DMS79 treated with DMSO at 0.1 percent for 48 hours (cell line): ENCODE results near the gene GAL3ST1.
A peak's percentile ranks its signal among the peaks of the same experiment; 100 is the strongest.
"Not testable (repeated sequence)": the region's sequence is repeated elsewhere in the genome, so short reads cannot be mapped to it uniquely, and the experiment has no call there.

Experiments
- DNase-seq: peaks from one replicate; lab custom pipeline; 2025; lab: John Stamatoyannopoulos, UW

GAL3ST1 gene

GRCh38 chr22:30564761-30565119 lies 9.7 kb downstream of the GAL3ST1 start:
- no peak for DNase-seq

DNA sequence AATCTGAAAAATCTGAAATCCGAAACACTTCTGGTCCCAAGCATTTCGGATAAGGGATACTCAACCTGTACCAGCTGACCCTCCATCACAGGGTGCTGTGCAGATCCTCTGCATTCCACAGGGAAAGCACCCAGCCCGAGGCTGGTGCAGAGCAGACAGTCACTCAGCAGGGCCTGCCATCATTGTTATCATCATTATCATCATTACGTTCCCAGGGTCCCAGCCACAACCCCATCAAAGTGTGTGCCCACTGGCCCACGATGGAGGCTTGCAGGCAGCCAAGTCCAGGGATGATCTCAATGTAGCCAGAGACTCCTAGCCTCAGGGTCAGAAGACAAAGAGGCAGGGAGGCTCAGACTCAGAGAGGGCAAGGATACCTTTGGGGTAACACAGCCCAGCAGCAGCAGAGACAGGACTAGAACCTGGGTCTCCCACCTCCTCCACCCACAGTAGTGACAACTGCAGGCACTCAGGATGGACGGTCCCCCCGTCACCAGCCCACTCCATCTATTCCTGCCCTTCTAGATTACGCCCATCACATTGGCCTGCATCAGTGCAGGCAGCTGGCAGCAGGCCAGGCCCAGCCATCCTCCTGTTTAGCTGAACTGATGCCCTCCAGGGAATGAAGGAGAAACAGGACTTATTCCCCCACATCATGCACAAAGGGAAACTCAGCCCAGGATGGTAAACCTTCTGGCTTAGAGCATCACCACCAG lies 10.3 kb downstream of the GAL3ST1 start:
- DNase-seq, result peak; percentile 1

DNA sequence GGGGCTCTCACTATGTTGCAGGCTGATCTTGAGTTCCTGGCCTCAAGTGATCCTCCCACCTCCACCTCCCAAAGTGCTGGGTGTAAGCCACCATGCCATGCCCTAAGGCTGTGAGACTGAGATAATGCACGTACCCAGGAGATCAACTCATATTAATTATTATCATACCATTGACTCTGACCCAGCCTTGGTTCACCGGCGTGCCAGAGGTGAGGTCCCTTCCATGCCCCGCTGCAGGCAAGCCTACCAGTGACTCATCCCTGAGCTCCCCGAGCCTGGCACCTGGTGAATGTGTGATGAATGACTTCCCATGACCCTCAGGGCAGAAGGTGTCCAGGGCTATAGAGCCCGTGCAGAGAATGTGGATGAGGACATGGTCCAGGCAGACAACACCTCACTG lies 12.1 kb downstream of the GAL3ST1 start:
- DNase-seq, result no peak

DNA sequence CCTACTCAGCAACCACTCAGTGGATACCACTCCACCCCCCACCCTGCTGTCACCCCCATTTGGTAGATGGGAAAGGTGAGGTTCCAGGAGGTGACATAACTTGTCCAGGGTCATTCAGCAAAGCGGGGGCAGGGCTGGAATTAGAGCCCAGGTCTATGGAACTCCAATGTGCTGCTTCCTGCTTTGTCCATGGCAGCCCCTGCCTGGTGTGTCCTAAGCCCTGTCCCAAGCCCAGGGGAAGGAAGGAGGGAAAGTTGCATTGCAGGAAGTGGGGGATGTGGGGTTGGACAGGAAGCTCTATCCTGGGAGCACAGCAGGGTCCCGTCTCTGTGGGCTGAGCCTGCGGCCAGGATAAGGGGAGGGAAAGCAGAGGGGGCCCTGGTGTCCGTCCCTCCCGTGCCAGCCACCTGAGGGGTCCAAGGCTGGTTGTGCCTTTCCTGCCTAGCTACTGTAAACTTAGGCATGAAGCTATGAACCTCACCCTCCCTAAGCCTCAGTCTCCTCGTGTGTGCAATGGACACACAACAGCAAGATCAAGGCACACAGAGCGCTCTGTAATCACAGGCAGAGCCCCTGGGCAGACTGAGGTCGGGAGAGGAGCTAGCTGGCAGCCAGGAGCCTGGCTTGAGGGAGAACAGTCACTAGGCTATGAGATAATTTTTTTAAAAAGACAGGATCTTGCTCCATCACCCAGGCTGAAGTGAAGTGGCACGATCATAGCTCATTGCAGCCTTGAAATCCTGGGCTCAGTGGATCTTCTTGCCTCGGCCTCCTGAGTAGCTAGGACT lies 12.9 kb downstream of the GAL3ST1 start:
- DNase-seq, result no peak

DNA sequence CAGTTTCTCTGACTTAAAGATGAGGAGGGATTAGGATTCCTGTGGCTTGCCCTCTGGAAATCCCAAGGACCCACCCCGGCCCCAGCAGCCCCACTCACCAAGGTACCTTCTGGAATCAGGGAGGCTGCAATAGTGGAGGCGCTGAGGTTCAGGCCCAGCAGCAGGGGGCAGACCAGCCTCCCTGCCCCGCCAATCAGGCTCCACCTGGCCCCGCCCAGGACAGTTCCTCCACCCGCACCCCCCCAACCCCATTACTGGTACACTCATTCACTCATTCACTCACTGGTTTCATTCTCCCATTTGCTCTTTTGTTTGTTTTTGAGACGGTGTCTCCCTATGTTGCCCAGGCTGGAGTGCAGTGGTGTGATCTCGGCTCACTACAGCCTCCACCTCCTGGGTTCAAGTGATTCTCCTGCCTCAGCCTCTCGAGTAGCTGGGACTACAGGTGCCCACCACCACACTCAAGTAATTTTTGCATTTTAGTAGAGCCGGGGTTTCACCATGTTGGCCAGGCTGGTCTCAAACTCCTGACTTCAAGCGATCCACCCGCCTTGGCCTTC lies 13.7 kb downstream of the GAL3ST1 start:
- not testable (repeated sequence) for DNase-seq

GRCh38 chr22:30559889-30560288 lies 14.6 kb downstream of the GAL3ST1 start:
- DNase-seq, result no peak

GRCh38 chr22:30557243-30557642 lies 17.2 kb downstream of the GAL3ST1 start:
- DNase-seq, result no peak

GRCh38 chr22:30556388-30556787 lies 18.1 kb downstream of the GAL3ST1 start:
- DNase-seq, result no peak

DNA sequence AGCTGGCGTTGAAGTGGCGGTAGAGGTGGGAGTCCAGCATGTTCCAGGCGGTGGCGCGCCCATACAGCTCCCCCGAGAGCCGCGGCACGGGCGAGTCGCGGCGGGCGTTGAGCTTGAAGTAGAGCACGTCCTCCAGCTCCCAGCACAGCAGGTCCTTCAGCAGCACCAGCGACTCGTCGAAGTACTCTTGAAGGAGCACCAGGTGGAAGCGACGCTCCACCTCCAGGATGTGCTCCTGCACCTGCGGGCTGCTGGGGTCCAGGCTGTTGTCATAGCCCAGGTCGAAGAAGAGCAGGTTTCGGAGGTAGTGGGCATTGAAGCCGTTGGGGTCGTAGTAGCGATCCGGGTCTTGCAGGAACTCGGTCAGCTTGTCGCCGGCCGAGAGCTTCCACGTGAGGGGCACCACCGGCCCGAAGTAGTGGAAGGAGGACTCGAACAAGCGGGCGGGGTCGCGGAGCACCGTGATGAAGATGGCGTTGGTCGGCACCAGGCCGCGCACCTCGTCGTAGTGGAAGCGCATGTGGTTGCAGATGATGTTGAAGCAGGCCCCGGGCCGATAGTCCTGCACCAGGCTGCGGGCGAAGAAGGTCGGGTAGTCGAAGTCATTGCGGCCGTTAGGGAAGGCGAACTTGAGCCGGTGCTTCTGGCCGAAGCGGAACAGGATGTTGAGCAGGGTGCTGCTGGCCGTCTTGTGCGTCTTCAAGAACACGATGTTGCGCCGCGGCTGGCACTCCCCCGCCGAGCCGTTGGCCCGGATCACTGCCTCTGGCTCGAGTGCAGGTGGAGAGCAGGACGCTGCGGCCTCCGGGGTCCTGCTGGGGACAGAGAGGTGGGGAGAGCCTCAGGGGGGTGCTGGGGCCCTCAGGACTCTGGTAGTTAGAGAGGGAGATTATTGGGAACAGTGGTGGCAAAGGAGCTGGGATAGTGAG lies 18.9 kb downstream of the GAL3ST1 start:
- no peak for DNase-seq

- no peak for DNase-seq
These were observed 20.5 kb downstream of the GAL3ST1 start for GRCh38 chr22:30553971-30554370.

GRCh38 chr22:30552719-30553118 lies 21.7 kb downstream of the GAL3ST1 start:
- DNase-seq, result no peak

GRCh38 chr22:30551813-30552212 lies 22.7 kb downstream of the GAL3ST1 start:
- DNase-seq, result not testable (repeated sequence)

DNA sequence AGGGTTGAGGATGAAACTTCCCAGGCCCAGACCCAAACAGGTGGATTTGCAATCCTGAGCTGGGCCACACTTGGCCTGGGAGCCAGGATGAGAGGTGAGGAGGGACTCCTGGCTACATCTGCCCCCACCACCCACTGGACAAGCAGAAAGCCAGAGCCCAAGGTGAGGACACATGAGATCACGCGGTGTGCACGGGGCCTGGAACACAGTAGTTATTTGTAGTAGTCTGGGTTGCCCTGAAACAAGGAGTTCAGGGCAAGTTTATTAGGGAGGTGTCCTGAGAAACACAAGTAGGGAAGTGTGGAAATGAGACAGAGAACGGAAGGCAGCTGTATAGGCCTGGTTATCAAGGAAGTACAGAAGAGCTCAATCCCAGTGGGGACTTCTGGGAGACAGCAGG lies 27.3 kb downstream of the GAL3ST1 start:
- no peak for DNase-seq

GRCh38 chr22:30546616-30547015 lies 27.8 kb downstream of the GAL3ST1 start, which contains the start of gene SEC14L6:
SEC14L6 (minus strand) TSS chr22:30546741; CDS start chr22:30546682, 59 bp downstream.
- no peak for DNase-seq

DNA sequence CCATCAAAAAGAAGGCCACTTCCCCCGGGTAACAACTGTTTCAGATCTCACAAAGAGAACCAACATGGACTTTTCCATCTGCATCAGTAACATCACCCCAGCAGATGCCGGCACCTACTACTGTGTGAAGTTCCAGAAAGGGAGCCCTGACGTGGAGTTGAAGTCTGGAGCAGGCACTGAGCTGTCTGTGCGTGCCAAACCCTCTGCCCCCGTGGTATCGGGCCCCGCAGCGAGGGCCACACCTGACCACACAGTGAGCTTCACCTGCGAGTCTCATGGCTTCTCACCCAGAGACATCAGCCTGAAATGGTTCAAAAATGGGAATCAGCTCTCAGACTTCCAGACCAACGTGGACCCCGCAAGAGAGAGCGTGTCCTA lies 31.7 kb downstream of the GAL3ST1 start:
- DNase-seq, result no peak

DNA sequence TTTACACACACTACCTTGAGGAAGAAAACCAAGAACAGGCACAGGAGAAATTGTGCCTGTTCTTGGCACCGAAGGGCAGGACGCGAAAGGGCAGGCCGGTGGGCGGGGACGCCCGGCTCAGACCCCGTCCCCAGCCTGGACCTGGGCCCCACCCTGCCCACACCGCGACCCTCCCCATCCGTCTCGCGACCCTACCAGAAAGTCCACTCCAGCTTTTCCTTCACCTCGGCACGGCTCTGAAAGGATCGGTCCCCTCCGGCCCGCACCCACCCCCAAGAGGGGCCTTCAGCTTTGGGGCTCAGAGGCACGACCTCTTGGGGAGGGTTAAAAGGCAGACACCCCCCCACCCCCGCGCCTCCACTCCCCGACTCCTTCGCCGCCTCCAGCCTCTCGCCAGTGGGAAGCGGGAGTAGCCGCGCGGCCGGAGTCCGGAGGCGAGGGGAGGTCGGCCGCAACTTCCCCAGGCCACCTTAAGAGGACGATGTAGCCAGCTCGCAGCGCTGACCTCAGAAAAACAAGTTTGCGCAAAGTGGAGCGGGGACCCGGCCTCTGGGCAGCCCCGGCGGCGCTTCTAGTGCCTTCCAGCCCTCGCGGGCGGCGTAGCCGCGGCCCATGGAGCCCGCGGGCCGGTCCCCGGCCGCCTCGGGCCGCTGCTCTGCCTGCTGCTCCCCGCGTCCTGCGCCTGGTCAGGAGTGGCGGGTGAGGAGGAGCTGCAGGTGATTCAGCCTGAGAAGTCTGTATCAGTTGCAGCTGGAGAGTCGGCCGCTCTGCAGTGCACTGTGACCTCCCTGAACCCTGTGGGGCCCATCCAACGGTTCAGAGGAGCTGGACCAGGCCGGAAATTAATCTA lies 32.3 kb downstream of the GAL3ST1 start:
- no peak for DNase-seq

GRCh38 chr22:30541511-30541910 lies 33.0 kb downstream of the GAL3ST1 start:
- not testable (repeated sequence) for DNase-seq

DNA sequence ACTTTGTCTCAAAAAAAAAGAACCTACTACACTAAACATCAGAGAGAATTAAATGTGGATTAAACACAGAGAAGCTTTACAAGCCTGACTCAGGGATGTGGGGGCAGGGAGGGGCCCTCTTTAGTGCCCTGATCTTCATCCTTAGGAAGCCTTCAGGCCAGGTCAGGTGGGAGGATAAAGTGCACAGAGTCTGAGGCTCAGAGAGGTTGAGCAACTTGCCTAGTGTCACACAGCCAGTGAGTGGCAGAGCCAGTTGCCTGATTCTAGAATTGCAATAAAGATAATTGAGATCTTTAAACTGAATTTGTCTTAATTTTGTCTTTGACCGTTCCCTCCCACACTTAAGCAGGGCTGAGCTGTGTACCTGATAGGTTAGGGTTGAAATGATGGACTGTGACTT lies 35.1 kb downstream of the GAL3ST1 start:
- DNase-seq, result no peak

DNA sequence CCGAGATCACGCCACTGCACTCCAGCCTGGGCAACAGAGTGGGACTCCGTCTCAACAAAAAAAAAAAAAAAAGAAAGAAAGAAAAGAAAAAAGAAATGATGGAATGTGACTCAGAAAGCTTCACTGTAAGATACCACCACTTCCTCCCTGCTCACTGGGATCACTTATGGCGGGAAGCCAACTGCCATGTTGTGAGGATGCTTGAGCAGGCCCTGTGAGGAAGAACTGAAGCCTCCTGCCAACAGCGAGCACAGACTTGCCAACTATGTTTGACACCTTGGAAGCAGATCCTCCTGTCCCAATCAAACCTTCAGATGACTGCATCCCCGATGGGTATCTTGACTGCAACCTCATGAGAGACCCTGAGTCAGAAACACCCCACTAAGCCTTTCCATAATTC lies 36.2 kb downstream of the GAL3ST1 start:
- DNase-seq, result no peak

- DNase-seq, result no peak
These were observed 37.3 kb downstream of the GAL3ST1 start for GRCh38 chr22:30537083-30537731.

DNA sequence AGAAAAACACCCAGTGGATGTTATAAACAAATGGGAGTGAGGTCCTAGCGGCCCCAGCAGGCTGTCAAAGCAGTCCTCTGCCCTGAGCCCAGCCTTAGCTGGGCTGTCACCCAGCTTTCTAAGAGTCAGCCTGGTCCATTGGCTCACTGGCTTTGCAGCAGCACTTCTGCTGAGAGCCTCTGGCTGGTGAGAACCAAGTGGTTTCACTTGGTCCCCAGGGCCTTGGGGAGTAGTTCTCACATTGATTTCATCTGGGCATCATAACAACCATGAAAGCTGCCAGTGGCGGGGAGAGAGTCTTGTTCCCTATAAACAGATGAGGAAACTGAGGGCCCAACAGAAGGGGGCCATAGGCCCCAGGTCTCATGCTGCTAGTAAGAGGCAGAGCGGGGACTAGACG lies 39.3 kb downstream of the GAL3ST1 start:
- no peak for DNase-seq
